ENCODE data around the gene IFFO2. TPM values are rescaled to one million over a fixed set of nuclear protein-coding genes. Genes with fewer than 3 reads are reported as not detected.

The IFFO2 gene
- total RNA-seq, 1 donor from 2014 or later: 5.0 TPM

Small RNAs within 50 kb of the gene (microRNA-seq; reads per million reads assigned to microRNA genes)
- gene MIR1290 (ENCODE audit: borderline number of aligned reads): not detected
- not detected for gene MIR4695 (ENCODE audit: borderline number of aligned reads)

Other genes starting within 250 kb of the IFFO2 start
- not detected for gene TAS1R2, start 97.0 kb downstream of the IFFO2 start, total RNA-seq
- gene ALDH4A1, start 54.1 kb downstream of the IFFO2 start, total RNA-seq: 27.3 TPM

Measured in left ventricle myocardium superior (tissue), 1 donor.